HEK293 (cell line): ENCODE results near the gene CTAGE1.

Experiments used
- CTCF ChIP-seq: fragments of 450-650 bp; formaldehyde crosslinking; IDR thresholded peaks from 2 replicates; pipeline ENCODE4 v1.5.1; 2016; ENCODE audit warnings: missing biosample characterization, missing genetic modification characterization
- KLF9 ChIP-seq: fragments of 450-650 bp; formaldehyde crosslinking; IDR thresholded peaks from 2 replicates; pipeline ENCODE4 v1.5.1; 2016; ENCODE audit warnings: missing biosample characterization, missing genetic modification characterization, low read depth
- RBAK ChIP-seq: fragments of 450-650 bp; formaldehyde crosslinking; IDR thresholded peaks from 2 replicates; pipeline ENCODE4 v1.5.1; 2016; ENCODE audit warnings: missing biosample characterization, missing genetic modification characterization
- REST ChIP-seq: fragments of 450-650 bp; formaldehyde crosslinking; IDR thresholded peaks from 2 replicates; pipeline ENCODE4 v1.5.1; 2016; ENCODE audit warnings: missing biosample characterization, missing genetic modification characterization
- YY1 ChIP-seq: fragments of 450-650 bp; formaldehyde crosslinking; IDR thresholded peaks from 2 replicates; pipeline ENCODE4 v1.5.1; 2018; ENCODE audit warnings: missing biosample characterization, missing genetic modification characterization
- ZFP3 ChIP-seq: fragments of 450-650 bp; formaldehyde crosslinking; IDR thresholded peaks from 2 replicates; pipeline ENCODE4 v1.5.1; 2016; ENCODE audit warnings: low read depth, missing biosample characterization, missing genetic modification characterization
- ZNF121 ChIP-seq: fragments of 450-650 bp; formaldehyde crosslinking; IDR thresholded peaks from 2 replicates; pipeline ENCODE4 v1.5.1; 2016; ENCODE audit warnings: missing biosample characterization, missing genetic modification characterization
- ZNF19 ChIP-seq: fragments of 450-650 bp; formaldehyde crosslinking; IDR thresholded peaks from 2 replicates; pipeline ENCODE4; 2016; ENCODE audit warnings: missing biosample characterization, missing genetic modification characterization, low read depth
- ZNF426 ChIP-seq: fragments of 450-650 bp; formaldehyde crosslinking; IDR thresholded peaks from 2 replicates; pipeline ENCODE4 v1.5.1; 2017; ENCODE audit warnings: missing biosample characterization, missing genetic modification characterization, mild to moderate bottlenecking, inconsistent platforms, moderate library complexity
- ZNF433 ChIP-seq: fragments of 450-650 bp; formaldehyde crosslinking; IDR thresholded peaks from 2 replicates; pipeline ENCODE4 v1.5.1; 2016; ENCODE audit warnings: missing biosample characterization, missing genetic modification characterization, low read depth
- TF ChIP-seq, protein P1 (sequence below): fragments of 450-650 bp; formaldehyde crosslinking; IDR thresholded peaks from 2 replicates; pipeline ENCODE4 v1.5.1; 2016; ENCODE audit warnings: missing biosample characterization, missing genetic modification characterization
- TF ChIP-seq, protein P2 (sequence below): fragments of 450-650 bp; formaldehyde crosslinking; IDR thresholded peaks from 2 replicates; pipeline ENCODE4 v1.5.1; 2017; ENCODE audit warnings: missing biosample characterization, missing genetic modification characterization

- no peak for TF ChIP-seq CTCF (tag by site-specific recombination)
- TF ChIP-seq, protein P1, sequence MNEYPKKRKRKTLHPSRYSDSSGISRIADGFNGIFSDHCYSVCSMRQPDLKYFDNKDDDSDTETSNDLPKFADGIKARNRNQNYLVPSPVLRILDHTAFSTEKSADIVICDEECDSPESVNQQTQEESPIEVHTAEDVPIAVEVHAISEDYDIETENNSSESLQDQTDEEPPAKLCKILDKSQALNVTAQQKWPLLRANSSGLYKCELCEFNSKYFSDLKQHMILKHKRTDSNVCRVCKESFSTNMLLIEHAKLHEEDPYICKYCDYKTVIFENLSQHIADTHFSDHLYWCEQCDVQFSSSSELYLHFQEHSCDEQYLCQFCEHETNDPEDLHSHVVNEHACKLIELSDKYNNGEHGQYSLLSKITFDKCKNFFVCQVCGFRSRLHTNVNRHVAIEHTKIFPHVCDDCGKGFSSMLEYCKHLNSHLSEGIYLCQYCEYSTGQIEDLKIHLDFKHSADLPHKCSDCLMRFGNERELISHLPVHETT, result no peak
- no peak for TF ChIP-seq REST
- TF ChIP-seq ZNF426 (tag by site-specific recombination), result no peak
- no peak for TF ChIP-seq ZNF433 (tag by site-specific recombination)
- TF ChIP-seq, protein P2, sequence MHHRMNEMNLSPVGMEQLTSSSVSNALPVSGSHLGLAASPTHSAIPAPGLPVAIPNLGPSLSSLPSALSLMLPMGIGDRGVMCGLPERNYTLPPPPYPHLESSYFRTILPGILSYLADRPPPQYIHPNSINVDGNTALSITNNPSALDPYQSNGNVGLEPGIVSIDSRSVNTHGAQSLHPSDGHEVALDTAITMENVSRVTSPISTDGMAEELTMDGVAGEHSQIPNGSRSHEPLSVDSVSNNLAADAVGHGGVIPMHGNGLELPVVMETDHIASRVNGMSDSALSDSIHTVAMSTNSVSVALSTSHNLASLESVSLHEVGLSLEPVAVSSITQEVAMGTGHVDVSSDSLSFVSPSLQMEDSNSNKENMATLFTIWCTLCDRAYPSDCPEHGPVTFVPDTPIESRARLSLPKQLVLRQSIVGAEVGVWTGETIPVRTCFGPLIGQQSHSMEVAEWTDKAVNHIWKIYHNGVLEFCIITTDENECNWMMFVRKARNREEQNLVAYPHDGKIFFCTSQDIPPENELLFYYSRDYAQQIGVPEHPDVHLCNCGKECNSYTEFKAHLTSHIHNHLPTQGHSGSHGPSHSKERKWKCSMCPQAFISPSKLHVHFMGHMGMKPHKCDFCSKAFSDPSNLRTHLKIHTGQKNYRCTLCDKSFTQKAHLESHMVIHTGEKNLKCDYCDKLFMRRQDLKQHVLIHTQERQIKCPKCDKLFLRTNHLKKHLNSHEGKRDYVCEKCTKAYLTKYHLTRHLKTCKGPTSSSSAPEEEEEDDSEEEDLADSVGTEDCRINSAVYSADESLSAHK (tag by site-specific recombination), result no peak
- TF ChIP-seq ZFP3 (tag by site-specific recombination), result no peak
- TF ChIP-seq ZNF19, result no peak
- TF ChIP-seq KLF9 (tag by site-specific recombination), result no peak
- no peak for TF ChIP-seq ZNF121 (tag by site-specific recombination)
- TF ChIP-seq YY1 (tag by site-specific recombination), result no peak
- no peak for TF ChIP-seq RBAK (tag by site-specific recombination)
Observed at GRCh38 chr18:22434973-22435608, 17.4 kb upstream of the CTAGE1 start.
